Measurements from ENCODE around the gene PGAP3.

PGAP3 gene

GRCh38 chr17:39639043-39639442 is 48.8 kb downstream of the PGAP3 start:
- TF ChIP-seq CTCF (IDR thresholded peaks at IDR 0.05; ENCODE audit: borderline replicate concordance, control extremely low read depth, extremely low read depth, insufficient read depth, missing control alignments) = no peak
- in situ Hi-C loops (cut with MboI; ENCODE audit: low sequenced_read_pairs, unreplicated experiment) = loop anchor here (10.0 kb wide), 1 partner anchor 106 kb away; no protein-coding TSS in a partner anchor
- no peak for DNase-seq (ENCODE audit: low spot score)

- in situ Hi-C loops (cut with MboI; ENCODE audit: low sequenced_read_pairs, unreplicated experiment) = loop anchor here (10.0 kb wide), 1 partner anchor 106 kb away; no protein-coding TSS in a partner anchor
- no peak for DNase-seq (ENCODE audit: low spot score)
- TF ChIP-seq CTCF (IDR thresholded peaks at IDR 0.05; ENCODE audit: borderline replicate concordance, control extremely low read depth, extremely low read depth, insufficient read depth, missing control alignments) = no peak
Observed at GRCh38 chr17:39638317-39638716, 49.5 kb downstream of the PGAP3 start.

- TF ChIP-seq CTCF (IDR thresholded peaks at IDR 0.05; ENCODE audit: borderline replicate concordance, control extremely low read depth, extremely low read depth, insufficient read depth, missing control alignments) = no peak
- in situ Hi-C loops (cut with MboI; ENCODE audit: low sequenced_read_pairs, unreplicated experiment) = loop anchor here (10.0 kb wide), 1 partner anchor 108 kb away; no protein-coding TSS in a partner anchor
- peak; percentile 98 for DNase-seq (ENCODE audit: low spot score)
Observed at GRCh38 chr17:39636927-39637736, 50.7 kb downstream of the PGAP3 start, which contains the start of gene STARD3. STARD3 (plus strand) TSS chr17:39637144; CDS start chr17:39653532, 16,388 bp downstream.

- DNase-seq (ENCODE audit: low spot score) = no peak
- in situ Hi-C loops (cut with MboI; ENCODE audit: low sequenced_read_pairs, unreplicated experiment) = loop anchor here (10.0 kb wide), 1 partner anchor 108 kb away; no protein-coding TSS in a partner anchor
- TF ChIP-seq CTCF (IDR thresholded peaks at IDR 0.05; ENCODE audit: borderline replicate concordance, control extremely low read depth, extremely low read depth, insufficient read depth, missing control alignments) = no peak
Observed at GRCh38 chr17:39636587-39636926, 51.3 kb downstream of the PGAP3 start.

- DNase-seq (ENCODE audit: low spot score) = no peak
- in situ Hi-C loops (cut with MboI; ENCODE audit: low sequenced_read_pairs, unreplicated experiment) = loop anchor here (10.0 kb wide), 1 partner anchor 109 kb away; no protein-coding TSS in a partner anchor
- TF ChIP-seq CTCF (IDR thresholded peaks at IDR 0.05; ENCODE audit: borderline replicate concordance, control extremely low read depth, extremely low read depth, insufficient read depth, missing control alignments) = no peak
Observed at GRCh38 chr17:39635614-39636176, 52.2 kb downstream of the PGAP3 start.

GRCh38 chr17:39634384-39634871 is 53.4 kb downstream of the PGAP3 start:
- in situ Hi-C loops (cut with MboI; ENCODE audit: low sequenced_read_pairs, unreplicated experiment) = loop anchor here (10.0 kb wide), 1 partner anchor 110 kb away; no protein-coding TSS in a partner anchor
- TF ChIP-seq CTCF (IDR thresholded peaks at IDR 0.05; ENCODE audit: borderline replicate concordance, control extremely low read depth, extremely low read depth, insufficient read depth, missing control alignments) = peak; percentile 38
- no peak for DNase-seq (ENCODE audit: low spot score)
